ENCODE results near the gene BPIFB1. TPM values are rescaled to one million over a fixed set of nuclear protein-coding genes. Genes with fewer than 3 reads are reported as not detected.

Gene BPIFB1
- total RNA-seq, 1 donor from 2014 or later, result not detected

DNA sequence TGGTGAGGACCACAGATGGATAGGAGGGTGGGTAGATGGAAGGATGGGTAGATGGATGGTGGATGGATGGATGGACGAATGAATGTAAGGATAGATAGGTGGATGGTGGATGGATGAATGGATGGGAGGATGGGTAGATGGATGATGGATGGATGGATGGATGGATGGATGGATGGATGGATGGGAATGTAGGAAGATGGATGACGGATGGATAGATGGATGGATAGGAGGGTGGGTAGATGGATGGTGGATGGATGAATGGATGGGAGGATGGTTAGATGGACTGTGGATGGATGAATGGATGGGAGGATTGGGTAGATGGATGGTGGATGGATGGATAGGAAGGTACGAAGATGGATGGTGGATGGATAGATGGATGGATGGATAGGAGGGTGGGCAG, 51.1 kb downstream of the BPIFB1 start:
- Histone ChIP-seq H3K9me3 (ENCODE audit: control insufficient read depth in 3 of 3, low read length in 3 of 3) (no peaks in the 10 kb centered on the region), H3K4me3 (ENCODE audit: low read length in 3 of 3) (no peak overlapping the region), H3K27ac (ENCODE audit: low read depth, low read length) (no peak overlapping the region), H3K27me3 (ENCODE audit: control insufficient read depth in 3 of 3, insufficient read depth in 3 of 3, low read length in 3 of 3) (peaks cover 14 to 34% (median 34%) of the 10 kb centered on the region in 3 donors), H3K4me1 (ENCODE audit: control insufficient read depth in 3 of 3, insufficient read depth in 3 of 3, low read length in 3 of 3) (no peaks in the 10 kb centered on the region), H3K9ac (ENCODE audit: low read depth in 1 of 3, low read length in 3 of 3) (no peak overlapping the region), H3K36me3 (ENCODE audit: control insufficient read depth in 3 of 3, insufficient read depth in 3 of 3, low read length in 3 of 3) (no peaks in the 10 kb centered on the region)

DNA sequence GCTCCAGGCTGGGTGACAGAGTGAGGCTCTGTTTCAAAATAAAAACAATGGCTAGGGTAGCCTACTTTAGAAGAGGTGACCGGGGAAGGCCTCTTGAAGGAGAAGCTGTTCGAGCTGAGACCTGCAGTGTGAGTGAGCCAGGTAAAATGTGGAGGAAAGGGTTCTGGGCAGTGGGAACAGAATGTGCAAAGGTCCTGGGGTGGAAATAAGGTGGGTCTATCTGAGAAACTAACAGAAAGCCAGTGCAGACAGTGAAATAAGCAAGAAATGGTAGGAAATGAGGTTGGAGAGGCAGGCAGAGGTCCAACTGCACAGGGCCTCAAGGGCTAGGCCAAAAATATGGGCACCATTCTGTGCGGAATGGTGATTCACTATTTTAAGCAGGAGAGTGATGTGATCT, 53.4 kb downstream of the BPIFB1 start:
- Histone ChIP-seq H3K27ac (ENCODE audit: low read depth, low read length) (no peak overlapping the region), H3K4me3 (ENCODE audit: low read length in 3 of 3) (no peak overlapping the region), H3K36me3 (ENCODE audit: control insufficient read depth in 3 of 3, insufficient read depth in 3 of 3, low read length in 3 of 3) (no peaks in the 10 kb centered on the region), H3K9ac (ENCODE audit: low read depth in 1 of 3, low read length in 3 of 3) (no peak overlapping the region), H3K27me3 (ENCODE audit: control insufficient read depth in 3 of 3, insufficient read depth in 3 of 3, low read length in 3 of 3) (peaks cover 17 to 31% (median 24%) of the 10 kb centered on the region in 3 donors), H3K4me1 (ENCODE audit: control insufficient read depth in 3 of 3, insufficient read depth in 3 of 3, low read length in 3 of 3) (no peaks in the 10 kb centered on the region), H3K9me3 (ENCODE audit: control insufficient read depth in 3 of 3, low read length in 3 of 3) (no peaks in the 10 kb centered on the region)

DNA sequence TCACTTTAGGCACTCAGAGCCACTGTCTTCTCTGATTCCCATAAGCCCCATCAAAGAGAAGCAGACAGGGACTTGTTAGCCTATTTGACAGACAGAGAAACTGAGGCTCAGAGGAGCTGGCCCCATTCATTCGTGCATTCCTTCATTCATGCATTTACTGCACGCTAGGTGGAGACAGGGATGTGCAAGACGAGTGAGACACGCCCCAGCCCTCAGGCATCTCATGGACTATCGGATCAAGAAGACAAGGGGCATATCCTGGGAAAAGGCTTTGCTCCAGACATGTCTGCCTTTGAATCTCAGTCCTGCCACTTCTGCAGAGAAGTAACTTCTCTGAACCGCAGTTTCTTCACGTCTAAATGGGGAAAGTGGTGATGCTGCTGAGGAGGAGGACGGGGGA, 54.1 kb downstream of the BPIFB1 start:
- Histone ChIP-seq H3K4me3 (ENCODE audit: low read length in 3 of 3) (no peak overlapping the region), H3K27ac (ENCODE audit: low read depth, low read length) (no peak overlapping the region), H3K27me3 (ENCODE audit: control insufficient read depth in 3 of 3, insufficient read depth in 3 of 3, low read length in 3 of 3) (peaks cover 11 to 27% (median 20%) of the 10 kb centered on the region in 3 donors), H3K9ac (ENCODE audit: low read depth in 1 of 3, low read length in 3 of 3) (no peak overlapping the region), H3K4me1 (ENCODE audit: control insufficient read depth in 3 of 3, insufficient read depth in 3 of 3, low read length in 3 of 3) (no peaks in the 10 kb centered on the region), H3K9me3 (ENCODE audit: control insufficient read depth in 3 of 3, low read length in 3 of 3) (no peaks in the 10 kb centered on the region), H3K36me3 (ENCODE audit: control insufficient read depth in 3 of 3, insufficient read depth in 3 of 3, low read length in 3 of 3) (no peaks in the 10 kb centered on the region)

DNA sequence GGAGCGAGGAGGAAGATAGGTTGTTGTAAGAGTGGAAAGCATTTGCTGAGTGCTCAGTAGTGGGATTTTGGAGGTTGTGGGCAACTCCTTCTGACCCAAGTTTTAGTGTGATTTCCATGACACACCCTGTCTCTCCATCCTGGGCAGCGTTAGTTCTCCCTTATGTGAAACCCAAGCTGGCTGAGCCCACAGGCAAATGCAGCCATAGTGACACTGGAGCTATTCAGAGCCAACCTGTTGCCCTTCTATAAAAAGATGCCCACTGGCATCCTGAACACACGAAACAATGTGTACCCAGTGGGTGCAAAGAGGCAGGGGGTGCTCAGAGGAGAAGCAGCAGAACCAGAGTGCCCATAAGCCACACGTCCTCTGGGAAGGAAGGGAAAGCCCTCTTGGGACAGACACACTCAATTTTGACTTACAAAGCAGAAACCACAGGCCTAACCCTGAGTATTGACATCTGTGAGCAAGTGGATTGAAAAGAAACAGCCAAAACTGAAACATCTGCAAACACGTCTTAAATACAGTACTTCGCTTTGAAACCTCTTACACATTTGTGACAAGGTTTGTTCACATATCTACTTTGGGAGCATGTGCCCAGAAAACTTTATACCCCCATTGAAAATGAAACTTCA, 54.6 kb downstream of the BPIFB1 start:
- no peaks in the 10 kb centered on the region for H3K36me3 ChIP-seq (ENCODE audit: control insufficient read depth in 3 of 3, insufficient read depth in 3 of 3, low read length in 3 of 3)
- H3K27me3 ChIP-seq (ENCODE audit: control insufficient read depth in 3 of 3, insufficient read depth in 3 of 3, low read length in 3 of 3), result peaks cover 11 to 30% (median 14%) of the 10 kb centered on the region in 3 donors
- H3K4me3 ChIP-seq (ENCODE audit: low read length in 3 of 3), result no peak overlapping the region
- no peak overlapping the region for H3K27ac ChIP-seq (ENCODE audit: low read depth, low read length)
- H3K9me3 ChIP-seq (ENCODE audit: control insufficient read depth in 3 of 3, low read length in 3 of 3), result no peaks in the 10 kb centered on the region
- no peak overlapping the region for H3K9ac ChIP-seq (ENCODE audit: low read depth in 1 of 3, low read length in 3 of 3)
- no peaks in the 10 kb centered on the region for H3K4me1 ChIP-seq (ENCODE audit: control insufficient read depth in 3 of 3, insufficient read depth in 3 of 3, low read length in 3 of 3)

DNA sequence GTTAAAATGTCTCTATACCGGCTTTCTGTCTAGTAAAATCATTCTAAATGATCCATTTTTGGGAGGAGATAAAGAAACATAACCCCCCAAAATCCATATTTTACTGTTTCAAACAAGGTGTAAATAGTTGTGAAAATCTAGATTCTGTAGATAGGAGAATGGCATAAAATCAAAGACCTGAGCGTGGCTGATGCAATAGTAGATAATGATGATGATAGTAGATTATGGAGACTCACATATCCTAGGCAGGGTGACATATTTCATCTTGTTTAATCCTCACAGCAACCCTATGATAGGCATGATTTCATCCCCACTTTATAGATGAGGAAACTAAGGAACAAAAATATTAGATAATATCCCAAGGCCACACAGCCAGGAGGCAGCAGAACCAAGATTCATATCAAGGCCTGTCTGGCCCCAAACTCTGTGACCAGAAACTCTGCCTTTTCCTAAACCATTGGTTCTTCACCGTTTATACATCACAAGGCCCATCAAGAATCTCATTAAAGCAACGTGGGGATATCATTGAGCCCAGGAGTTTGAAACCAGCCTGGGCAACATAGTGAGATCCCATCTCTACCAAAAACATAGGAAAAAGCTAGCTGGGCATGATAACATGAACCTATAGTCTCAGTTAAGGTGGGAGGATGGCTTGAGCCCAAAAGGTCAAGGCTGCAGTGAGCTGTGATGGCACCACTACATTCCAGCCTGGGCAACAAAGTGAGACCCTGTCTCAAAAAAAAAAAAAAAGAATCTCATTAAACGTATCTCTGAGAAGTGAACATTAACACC, 55.6 kb downstream of the BPIFB1 start:
- Histone ChIP-seq H3K9ac (ENCODE audit: low read depth in 1 of 3, low read length in 3 of 3) (no peak overlapping the region), H3K9me3 (ENCODE audit: control insufficient read depth in 3 of 3, low read length in 3 of 3) (no peaks in the 10 kb centered on the region), H3K36me3 (ENCODE audit: control insufficient read depth in 3 of 3, insufficient read depth in 3 of 3, low read length in 3 of 3) (no peaks in the 10 kb centered on the region), H3K4me1 (ENCODE audit: control insufficient read depth in 3 of 3, insufficient read depth in 3 of 3, low read length in 3 of 3) (no peaks in the 10 kb centered on the region), H3K4me3 (ENCODE audit: low read length in 3 of 3) (no peak overlapping the region), H3K27me3 (ENCODE audit: control insufficient read depth in 3 of 3, insufficient read depth in 3 of 3, low read length in 3 of 3) (peaks cover 8 to 23% (median 11%) of the 10 kb centered on the region in 3 donors), H3K27ac (ENCODE audit: low read depth, low read length) (no peak overlapping the region)

DNA sequence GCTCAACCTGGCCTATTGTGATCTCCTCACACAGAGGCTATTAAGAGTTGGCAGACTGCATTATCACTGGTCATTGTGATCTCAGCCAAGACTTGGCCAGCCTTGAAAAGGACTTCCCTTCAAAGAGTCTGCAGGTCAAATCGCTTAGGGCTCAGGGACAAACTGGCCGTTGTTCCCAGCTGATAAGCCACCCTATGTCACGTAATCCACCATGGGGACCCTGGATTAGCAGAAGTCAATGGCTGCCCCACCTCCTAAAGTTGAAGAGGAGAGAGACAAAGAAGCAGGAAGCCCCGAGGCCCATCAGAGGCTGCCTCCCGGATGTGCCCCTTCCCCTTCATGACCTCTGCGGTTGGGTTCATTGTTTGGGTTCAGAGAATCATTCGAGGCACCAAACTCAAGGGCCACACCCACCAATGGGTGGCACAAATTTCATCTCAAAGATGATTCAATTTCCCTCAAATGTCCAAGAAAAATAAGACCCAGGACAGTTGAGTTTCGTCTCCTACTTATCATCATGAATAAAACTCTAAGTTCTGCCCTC, 56.6 kb downstream of the BPIFB1 start:
- peaks cover 4 to 22% (median 11%) of the 10 kb centered on the region in 3 donors for H3K27me3 ChIP-seq (ENCODE audit: control insufficient read depth in 3 of 3, insufficient read depth in 3 of 3, low read length in 3 of 3)
- no peak overlapping the region for H3K9ac ChIP-seq (ENCODE audit: low read depth in 1 of 3, low read length in 3 of 3)
- H3K4me1 ChIP-seq (ENCODE audit: control insufficient read depth in 3 of 3, insufficient read depth in 3 of 3, low read length in 3 of 3), result no peaks in the 10 kb centered on the region
- H3K27ac ChIP-seq (ENCODE audit: low read depth, low read length), result no peak overlapping the region
- H3K4me3 ChIP-seq (ENCODE audit: low read length in 3 of 3), result no peak overlapping the region
- no peaks in the 10 kb centered on the region for H3K36me3 ChIP-seq (ENCODE audit: control insufficient read depth in 3 of 3, insufficient read depth in 3 of 3, low read length in 3 of 3)
- H3K9me3 ChIP-seq (ENCODE audit: control insufficient read depth in 3 of 3, low read length in 3 of 3), result no peaks in the 10 kb centered on the region

DNA sequence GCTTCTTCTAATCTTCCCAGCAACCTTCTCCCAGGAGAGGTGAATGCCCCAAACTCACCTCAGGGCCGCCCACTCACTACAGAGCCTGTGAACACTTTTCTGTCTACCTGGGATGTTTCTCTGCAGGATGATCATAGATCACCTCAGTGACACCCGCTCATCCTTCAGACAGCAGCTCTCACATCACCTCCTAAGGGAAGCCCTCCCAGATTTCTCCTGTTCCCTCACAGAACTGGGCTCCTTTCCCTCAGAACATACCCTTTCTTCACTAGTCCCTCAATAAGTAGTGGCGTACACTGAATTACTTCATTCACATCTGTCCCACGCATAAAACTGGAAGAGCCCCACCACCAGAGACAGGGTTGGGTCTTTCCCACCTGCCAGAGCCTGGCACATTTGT, 60.5 kb downstream of the BPIFB1 start:
- H3K27ac ChIP-seq (ENCODE audit: low read depth, low read length), result no peak overlapping the region
- H3K9ac ChIP-seq (ENCODE audit: low read depth in 1 of 3, low read length in 3 of 3), result no peak overlapping the region
- peaks cover 4 to 11% (median 11%) of the 10 kb centered on the region in 3 donors for H3K27me3 ChIP-seq (ENCODE audit: control insufficient read depth in 3 of 3, insufficient read depth in 3 of 3, low read length in 3 of 3)
- H3K4me1 ChIP-seq (ENCODE audit: control insufficient read depth in 3 of 3, insufficient read depth in 3 of 3, low read length in 3 of 3), result no peaks in the 10 kb centered on the region
- no peaks in the 10 kb centered on the region for H3K9me3 ChIP-seq (ENCODE audit: control insufficient read depth in 3 of 3, low read length in 3 of 3)
- H3K4me3 ChIP-seq (ENCODE audit: low read length in 3 of 3), result no peak overlapping the region
- H3K36me3 ChIP-seq (ENCODE audit: control insufficient read depth in 3 of 3, insufficient read depth in 3 of 3, low read length in 3 of 3), result peaks cover 0 to 5% (median 0%) of the 10 kb centered on the region in 3 donors

DNA sequence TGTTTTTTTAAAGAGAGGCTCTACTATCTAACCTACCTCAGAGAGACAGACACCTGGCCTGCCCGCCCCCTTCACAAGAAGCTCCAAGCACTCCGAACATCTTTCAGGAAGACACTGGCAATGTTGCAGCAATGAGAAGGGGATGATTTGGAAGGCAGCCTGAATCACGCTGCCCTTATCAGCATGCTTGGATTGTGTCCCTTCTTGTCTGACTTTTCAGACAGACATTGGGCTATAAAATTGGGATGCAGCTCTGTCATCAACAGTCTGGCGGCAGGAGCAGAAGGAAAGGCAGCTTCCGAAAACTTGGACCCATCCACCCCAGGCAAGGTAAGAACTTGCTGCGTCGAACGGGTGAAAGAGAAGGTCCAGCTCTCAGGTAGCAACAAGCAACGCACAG, 62.3 kb downstream of the BPIFB1 start:
- Histone ChIP-seq H3K36me3 (ENCODE audit: control insufficient read depth in 3 of 3, insufficient read depth in 3 of 3, low read length in 3 of 3) (peaks cover 12 to 16% (median 12%) of the 10 kb centered on the region in 3 donors), H3K4me1 (ENCODE audit: control insufficient read depth in 3 of 3, insufficient read depth in 3 of 3, low read length in 3 of 3) (no peaks in the 10 kb centered on the region), H3K27me3 (ENCODE audit: control insufficient read depth in 3 of 3, insufficient read depth in 3 of 3, low read length in 3 of 3) (peaks cover 0 to 7% (median 5%) of the 10 kb centered on the region in 3 donors), H3K9ac (ENCODE audit: low read depth in 1 of 3, low read length in 3 of 3) (no peak overlapping the region), H3K4me3 (ENCODE audit: low read length in 3 of 3) (no peak overlapping the region), H3K9me3 (ENCODE audit: control insufficient read depth in 3 of 3, low read length in 3 of 3) (no peaks in the 10 kb centered on the region), H3K27ac (ENCODE audit: low read depth, low read length) (no peak overlapping the region)

DNA sequence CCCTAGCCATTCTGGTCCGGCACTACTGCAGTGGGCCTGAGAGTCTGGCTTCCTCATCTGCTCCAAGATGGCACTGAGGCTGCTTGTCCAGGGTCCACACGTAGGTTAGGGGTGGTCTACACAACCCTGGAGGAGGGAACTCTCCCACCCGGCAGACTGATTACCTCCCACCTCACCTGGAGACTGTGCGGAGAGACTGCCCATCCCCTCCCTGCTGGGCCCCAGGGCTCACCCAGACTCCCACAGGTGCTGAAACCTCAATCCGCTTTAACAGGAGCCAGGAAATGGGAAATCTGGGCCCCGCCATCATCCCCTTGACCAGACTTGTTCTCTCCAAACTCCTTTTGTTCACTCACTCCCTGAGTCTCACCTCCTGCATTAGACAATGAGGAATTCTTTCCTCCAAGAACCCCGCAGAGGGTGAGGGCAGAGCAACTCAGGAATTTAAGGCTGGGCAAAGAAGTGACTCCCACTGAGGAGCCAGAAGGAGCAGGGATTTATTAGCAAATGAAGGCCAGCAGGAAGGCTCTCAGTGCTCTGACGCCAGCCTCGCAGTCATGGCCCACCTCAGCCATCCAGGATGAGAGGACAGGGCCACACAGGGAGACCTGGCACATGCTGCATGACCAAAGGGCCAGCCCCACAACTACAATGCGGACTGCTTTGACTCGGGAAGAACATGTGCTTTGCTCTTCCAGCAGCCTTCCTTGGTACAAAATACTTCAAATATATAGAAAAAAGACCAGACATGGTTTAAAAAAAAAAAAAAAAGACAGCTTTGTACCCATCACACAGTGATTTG, 65.3 kb downstream of the BPIFB1 start:
- no peak overlapping the region for H3K27ac ChIP-seq (ENCODE audit: low read depth, low read length)
- no peaks in the 10 kb centered on the region for H3K4me1 ChIP-seq (ENCODE audit: control insufficient read depth in 3 of 3, insufficient read depth in 3 of 3, low read length in 3 of 3)
- H3K9me3 ChIP-seq (ENCODE audit: control insufficient read depth in 3 of 3, low read length in 3 of 3), result no peaks in the 10 kb centered on the region
- H3K4me3 ChIP-seq (ENCODE audit: low read length in 3 of 3), result no peak overlapping the region
- H3K9ac ChIP-seq (ENCODE audit: low read depth in 1 of 3, low read length in 3 of 3), result no peak overlapping the region
- H3K27me3 ChIP-seq (ENCODE audit: control insufficient read depth in 3 of 3, insufficient read depth in 3 of 3, low read length in 3 of 3), result no peaks in the 10 kb centered on the region
- peaks cover 15 to 24% (median 19%) of the 10 kb centered on the region in 3 donors for H3K36me3 ChIP-seq (ENCODE audit: control insufficient read depth in 3 of 3, insufficient read depth in 3 of 3, low read length in 3 of 3)
